Activated CD8-positive, alpha-beta memory T cell treated with anti-CD3 and anti-CD28 coated beads, Interleukin-2, amount 10 ng/mL, durations not matched to agents 7 days and 5 days (primary cell): ENCODE results near the gene MKNK1. TPM values are rescaled to one million over a fixed set of nuclear protein-coding genes. Genes with fewer than 3 reads are reported as not detected.

Experiments used
- ATAC-seq: fragments of 150-1000 bp; cut with Tn5 transposase; one replicate; pipeline ENCODE4 v1.10.0; 2021; ENCODE audit warnings: moderate library complexity
- CTCF ChIA-PET: fragments of 350-600 bp; sonication (Branson Sonifier 250); formaldehyde crosslinking; loops from one replicate; lab custom pipeline; 2021; ENCODE audit warnings: antibody characterized with exemption; lab: Charles Lee
- DNase-seq: peaks from one replicate; pipeline ENCODE4 v3.0.0-alpha.2; 2020
- H3K27ac Mint-ChIP-seq: one replicate; pipeline ENCODE4 v1.8.0; 2021; ENCODE audit warnings: mild to moderate bottlenecking, mixed read lengths
- H3K27me3 Mint-ChIP-seq: one replicate; pipeline ENCODE4 v1.8.0; 2021; ENCODE audit warnings: mixed read lengths
- H3K36me3 Mint-ChIP-seq: one replicate; pipeline ENCODE4 v1.8.0; 2021; ENCODE audit warnings: mild to moderate bottlenecking, mixed read lengths
- H3K4me1 Mint-ChIP-seq: one replicate; pipeline ENCODE4 v1.8.0; 2021; ENCODE audit warnings: mixed read lengths
- H3K4me3 Mint-ChIP-seq: one replicate; pipeline ENCODE4 v1.8.0; 2021; ENCODE audit warnings: mild to moderate bottlenecking, moderate library complexity, mixed read lengths
- H3K9me3 Mint-ChIP-seq: one replicate; pipeline ENCODE4 v1.8.0; 2022; ENCODE audit warnings: low read depth, mixed read lengths
- total RNA-seq, 2 experiments: library from RNA; stranded (reverse); gene quantifications; one replicate each; pipeline ENCODE4 v1.2.3, GENCODE V29; 2021

Gene MKNK1
- total RNA-seq, 2 experiments from 2014 or later, result 70.6 to 78.6 TPM

DNA sequence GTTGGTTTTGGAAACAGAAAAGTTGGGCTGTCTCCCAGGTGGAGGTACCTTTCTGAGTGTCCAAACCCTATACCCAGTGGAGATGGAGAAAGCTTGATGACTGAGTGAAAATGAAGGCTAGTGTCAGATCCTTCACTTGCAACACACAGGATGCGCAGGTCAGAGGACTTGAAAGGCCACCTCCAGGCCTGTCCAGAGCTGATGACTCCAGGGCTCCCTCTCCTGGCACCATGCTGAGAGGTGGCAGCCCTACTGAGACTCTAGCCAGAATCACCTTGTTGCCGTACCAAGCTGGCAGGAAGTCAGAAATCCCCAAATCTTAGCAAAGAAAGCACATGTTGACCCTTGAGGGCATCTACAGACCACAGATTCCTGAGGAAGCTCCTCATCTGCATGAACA, 69.0 kb downstream of the MKNK1 start:
- H3K36me3 Mint-ChIP-seq, result no peaks in the 10 kb centered on the region
- peak; percentile 28 for ATAC-seq
- H3K27me3 Mint-ChIP-seq, result peaks cover 39% of the 10 kb centered on the region
- peak; percentile 60 for DNase-seq
- no peaks in the 10 kb centered on the region for H3K9me3 Mint-ChIP-seq
- H3K4me1 Mint-ChIP-seq, result peaks cover 22% of the 10 kb centered on the region
- no peak overlapping the region for H3K4me3 Mint-ChIP-seq
- CTCF ChIA-PET, result interaction anchor here (0.8 to 6.7 kb wide), 18 partner anchors 9 to 190 kb away, joined by 3 to 74 read pairs (median 6); partner anchors contain the start of genes EFCAB14, MKNK1 and MOB3C
- H3K27ac Mint-ChIP-seq, result no peak overlapping the region

DNA sequence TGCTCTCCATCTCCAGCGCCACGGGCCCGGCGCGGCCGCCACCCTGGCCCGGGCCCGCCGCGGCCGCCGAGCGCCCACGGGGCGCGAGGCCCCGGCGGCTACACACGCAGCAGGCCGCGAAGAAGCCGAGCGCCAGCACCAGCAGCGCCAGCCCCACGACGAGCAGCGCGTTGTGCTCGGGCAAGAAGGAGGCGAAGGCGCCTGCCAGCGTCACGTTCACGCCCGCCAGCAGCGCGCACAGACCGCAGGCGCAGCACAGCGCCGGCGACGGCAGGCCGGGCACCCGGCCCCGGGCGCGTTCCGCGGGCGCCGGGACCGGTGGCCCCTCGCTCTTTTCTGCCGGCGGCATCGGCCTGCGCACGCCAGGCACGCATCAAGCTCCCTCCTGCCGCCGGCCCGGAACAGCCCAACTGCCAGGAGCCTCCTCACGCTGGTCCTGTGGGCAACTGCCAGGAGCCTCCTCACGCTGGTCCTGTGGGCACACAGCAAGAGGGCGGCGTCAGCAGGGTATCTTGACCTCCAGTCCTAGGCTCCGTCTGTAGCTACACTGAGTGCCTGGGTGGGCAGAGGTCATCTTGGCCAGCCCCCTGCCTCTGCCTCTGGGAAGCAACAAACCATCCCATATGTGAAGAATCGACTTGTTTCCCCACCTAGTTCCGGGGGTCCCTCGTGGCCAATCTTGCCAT, 70.7 kb downstream of the MKNK1 start:
- Mint-ChIP-seq H3K4me3 (peak overlapping the region; percentile 68), H3K36me3 (no peaks in the 10 kb centered on the region), H3K9me3 (no peaks in the 10 kb centered on the region), H3K4me1 (peaks cover 33% of the 10 kb centered on the region), H3K27me3 (peaks cover 44% of the 10 kb centered on the region), H3K27ac (peak overlapping the region; percentile 7)
- CTCF ChIA-PET, result interaction anchor here (0.7 to 6.7 kb wide), 36 partner anchors 11 to 301 kb away, joined by 3 to 74 read pairs (median 5); partner anchors contain the start of genes EFCAB14, KNCN, MKNK1 and MOB3C
- peak; percentile 65 for ATAC-seq
- DNase-seq, result peak; percentile 56

DNA sequence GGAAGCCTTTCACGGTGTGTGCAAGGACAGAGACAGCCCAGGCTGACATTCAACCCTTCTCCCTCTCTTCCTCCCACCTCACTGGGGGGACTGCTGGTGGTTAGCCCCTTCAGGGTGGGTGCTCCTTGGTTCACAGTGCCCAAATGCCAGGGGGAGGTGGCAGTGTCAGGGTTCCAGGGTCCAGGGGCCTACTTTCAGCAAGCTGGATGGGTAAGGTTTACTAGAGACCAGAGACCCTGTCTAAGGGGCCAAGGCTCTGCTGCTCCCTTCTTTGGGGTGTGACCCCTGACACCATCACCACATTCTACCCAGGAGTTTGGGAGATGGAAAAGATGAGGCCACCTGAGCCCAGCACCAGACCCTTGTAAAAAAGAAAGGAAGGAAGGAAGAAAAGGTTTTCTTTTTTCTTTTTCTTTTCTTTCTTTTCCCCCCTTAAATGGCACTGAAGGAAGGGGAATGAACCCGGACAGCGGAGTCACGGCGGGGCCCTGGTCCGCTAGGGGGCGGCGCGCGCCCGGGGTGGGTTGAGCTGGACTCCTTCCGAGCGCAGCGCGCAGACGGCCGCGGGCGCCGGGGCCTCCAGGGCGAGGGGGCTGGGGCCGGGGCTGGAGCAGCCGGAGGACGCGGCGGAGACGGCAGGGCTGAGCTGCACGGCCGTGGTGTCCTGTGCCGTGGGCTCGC, 71.4 kb downstream of the MKNK1 start:
- DNase-seq (peak; percentile 75), ATAC-seq (peak; percentile 83)
- H3K4me3 Mint-ChIP-seq, result no peak overlapping the region
- no peaks in the 10 kb centered on the region for H3K36me3 Mint-ChIP-seq
- peaks cover 37% of the 10 kb centered on the region for H3K4me1 Mint-ChIP-seq
- peaks cover 43% of the 10 kb centered on the region for H3K27me3 Mint-ChIP-seq
- CTCF ChIA-PET, result interaction anchor here (0.7 to 6.7 kb wide), 32 partner anchors 10 to 302 kb away, joined by 3 to 74 read pairs (median 4); partner anchors contain the start of genes EFCAB14, KNCN, MKNK1 and MOB3C
- H3K27ac Mint-ChIP-seq, result no peak overlapping the region
- no peaks in the 10 kb centered on the region for H3K9me3 Mint-ChIP-seq

DNA sequence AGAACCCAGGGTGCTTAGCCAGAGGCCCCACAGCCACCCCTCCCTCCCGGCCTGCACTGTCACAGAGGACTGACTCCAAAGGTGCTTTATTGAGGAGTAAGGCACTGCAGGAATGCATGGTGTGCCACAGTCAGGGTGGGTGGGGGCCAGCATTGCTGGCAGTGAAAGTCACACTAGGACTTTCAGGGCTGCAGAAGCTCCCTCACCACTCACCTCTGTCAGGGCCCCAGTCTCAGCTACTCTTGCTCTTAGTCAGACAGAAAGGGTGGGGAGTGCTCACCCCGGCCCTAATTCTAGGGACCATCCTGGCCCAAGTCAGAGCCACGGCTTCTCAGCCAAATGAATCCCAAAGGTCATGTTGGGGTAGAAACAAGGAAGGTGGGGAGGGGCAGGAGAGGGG, 72.0 kb downstream of the MKNK1 start:
- no peak overlapping the region for H3K4me3 Mint-ChIP-seq

DNA sequence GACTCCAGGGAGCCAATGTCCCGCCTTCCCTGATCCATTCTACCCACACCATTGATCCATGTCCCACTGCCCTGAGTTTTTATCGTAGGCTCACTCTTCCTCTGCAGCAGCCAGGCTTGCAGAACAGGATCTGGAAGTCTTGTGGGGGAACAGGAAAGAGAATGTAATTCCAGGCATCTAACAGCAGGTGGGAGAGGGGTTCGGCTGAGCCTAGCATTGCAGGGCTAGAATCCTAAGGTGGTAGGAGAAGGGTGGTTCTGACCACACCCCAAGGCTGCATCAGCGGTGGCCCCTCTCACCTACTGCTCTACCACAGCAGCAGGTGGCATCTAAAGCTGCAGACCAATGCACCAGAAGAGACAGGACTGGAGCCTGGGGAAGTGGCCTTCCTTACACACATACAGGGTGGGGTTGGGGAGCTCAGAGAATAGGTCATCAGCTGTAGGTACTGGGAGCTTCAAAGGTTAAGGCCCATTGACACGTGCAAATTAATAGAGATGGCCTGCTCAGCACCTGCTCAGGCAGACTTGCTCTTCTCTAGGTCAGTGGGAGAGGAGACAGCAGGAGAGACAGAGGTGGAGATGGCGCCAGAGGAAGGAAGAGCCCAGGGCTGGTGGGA, 73.2 kb downstream of the MKNK1 start:
- ATAC-seq (no peak), DNase-seq (no peak)
- H3K27me3 Mint-ChIP-seq, result peaks cover 36% of the 10 kb centered on the region
- no peaks in the 10 kb centered on the region for H3K9me3 Mint-ChIP-seq
- H3K27ac Mint-ChIP-seq, result no peak overlapping the region
- H3K36me3 Mint-ChIP-seq, result no peaks in the 10 kb centered on the region
- peaks cover 37% of the 10 kb centered on the region for H3K4me1 Mint-ChIP-seq
- H3K4me3 Mint-ChIP-seq, result no peak overlapping the region
- CTCF ChIA-PET, result interaction anchor here (1.0 to 6.5 kb wide), 5 partner anchors 18 to 194 kb away, joined by 3 to 124 read pairs (median 22); no protein-coding TSS in a partner anchor

More for the DNA sequence above, 72.0 kb downstream of the MKNK1 start:
- H3K27me3 Mint-ChIP-seq, result peaks cover 39% of the 10 kb centered on the region
- DNase-seq, result no peak
- ATAC-seq, result no peak
- H3K36me3 Mint-ChIP-seq, result no peaks in the 10 kb centered on the region
- H3K4me1 Mint-ChIP-seq, result peaks cover 37% of the 10 kb centered on the region
- no peaks in the 10 kb centered on the region for H3K9me3 Mint-ChIP-seq
- CTCF ChIA-PET, result interaction anchor here (1.3 to 6.7 kb wide), 15 partner anchors 10 to 302 kb away, joined by 3 to 68 read pairs (median 7); partner anchors contain the start of genes EFCAB14 and MKNK1
- no peak overlapping the region for H3K27ac Mint-ChIP-seq

DNA sequence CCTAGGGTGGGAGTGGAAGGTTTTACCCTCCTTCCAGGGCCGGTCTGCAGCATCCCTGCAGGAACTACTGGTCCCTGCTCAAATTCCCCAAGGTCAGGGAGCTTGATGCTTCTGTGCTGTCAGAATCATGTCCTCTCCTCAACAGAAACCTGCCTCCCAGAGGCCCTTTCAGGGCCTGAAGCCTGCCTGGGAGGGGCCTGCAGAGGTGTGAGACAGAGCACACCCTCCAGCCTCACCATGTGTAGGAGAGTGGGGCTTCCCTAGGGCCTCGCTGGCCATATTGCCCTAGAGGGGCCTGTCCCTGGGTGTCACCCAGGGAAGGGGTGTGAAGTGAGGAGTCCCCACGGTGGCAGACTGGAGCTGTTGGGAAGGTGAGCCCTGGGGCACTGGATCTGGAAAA, 73.8 kb downstream of the MKNK1 start:
- Mint-ChIP-seq H3K36me3 (no peaks in the 10 kb centered on the region), H3K4me1 (peaks cover 42% of the 10 kb centered on the region), H3K27ac (no peak overlapping the region), H3K4me3 (no peak overlapping the region), H3K9me3 (no peaks in the 10 kb centered on the region), H3K27me3 (peaks cover 38% of the 10 kb centered on the region)
- DNase-seq (no peak), ATAC-seq (no peak)
- CTCF ChIA-PET, result interaction anchor here (1.0 to 6.5 kb wide), 11 partner anchors 11 to 197 kb away, joined by 3 to 124 read pairs (median 22); partner anchors contain the start of gene EFCAB14

DNA sequence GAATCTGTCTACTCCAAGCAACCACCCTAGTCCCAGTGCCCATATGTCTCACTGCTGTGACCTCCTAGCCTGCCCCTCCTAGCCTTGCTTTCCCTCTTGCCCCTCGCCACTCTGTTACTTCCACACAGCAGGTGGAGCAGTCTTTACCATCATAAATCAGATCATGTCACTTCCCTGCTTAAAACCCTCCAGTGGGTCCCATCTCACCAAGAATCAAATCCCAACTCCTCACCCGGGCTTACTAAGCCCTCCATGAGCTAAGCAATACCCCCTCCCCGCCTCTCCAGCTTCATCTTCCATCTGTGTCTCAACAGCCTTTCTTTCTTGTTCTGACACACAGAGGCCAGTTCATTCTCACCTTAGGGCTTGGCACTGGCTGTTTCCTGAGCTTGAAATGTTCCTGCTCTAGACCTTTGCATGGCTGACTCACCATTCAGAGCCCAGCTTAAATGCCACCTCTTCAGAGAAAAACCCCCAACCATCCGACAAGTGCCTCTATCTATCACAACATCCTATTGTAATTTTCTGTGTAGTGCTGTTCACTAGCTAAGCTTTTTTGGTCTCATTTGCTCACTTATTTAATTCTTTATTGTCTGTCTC, 74.9 kb downstream of the MKNK1 start:
- CTCF ChIA-PET, result interaction anchor here (0.7 to 6.5 kb wide), 20 partner anchors 9 to 196 kb away, joined by 3 to 124 read pairs (median 5); partner anchors contain the start of genes EFCAB14, KNCN and MKNK1
- Mint-ChIP-seq H3K4me3 (no peak overlapping the region), H3K9me3 (no peaks in the 10 kb centered on the region), H3K4me1 (peaks cover 44% of the 10 kb centered on the region), H3K36me3 (no peaks in the 10 kb centered on the region), H3K27ac (peak overlapping the region; percentile 5), H3K27me3 (peaks cover 33% of the 10 kb centered on the region)
- peak; percentile 49 for DNase-seq
- ATAC-seq, result peak; percentile 16

DNA sequence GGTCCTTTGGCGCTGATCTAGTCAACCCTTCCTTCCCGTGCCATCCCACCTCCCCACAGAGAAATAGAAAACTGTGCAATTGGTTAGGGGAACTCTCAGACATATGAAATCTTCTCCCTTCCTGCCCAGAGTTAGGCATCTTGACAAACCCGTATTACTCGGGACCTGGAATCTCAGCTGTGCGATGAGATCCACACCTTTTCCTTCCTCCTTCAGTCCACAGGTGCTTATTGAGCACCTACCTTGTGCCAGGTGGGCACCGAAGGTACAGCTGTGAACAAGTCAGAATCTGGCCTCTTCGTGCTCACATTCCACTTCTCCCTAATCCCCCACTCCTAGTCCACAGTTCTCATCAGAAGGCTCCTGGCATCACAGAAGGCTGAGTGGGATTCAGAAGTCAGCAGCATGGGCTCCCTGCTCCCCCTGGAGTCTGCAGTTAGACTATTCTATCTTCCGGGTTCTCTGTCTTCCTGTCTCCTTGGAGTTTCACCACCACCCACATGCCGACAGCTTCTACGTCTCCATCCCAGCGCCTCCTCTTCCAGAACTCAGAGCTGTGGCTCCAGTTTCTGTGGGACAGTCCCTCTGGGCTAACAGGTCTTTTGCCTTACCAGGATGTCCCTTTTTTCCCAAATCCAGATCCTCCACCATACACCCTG, 75.6 kb downstream of the MKNK1 start:
- no peak for DNase-seq
- Mint-ChIP-seq H3K4me1 (peaks cover 39% of the 10 kb centered on the region), H3K4me3 (no peak overlapping the region), H3K36me3 (no peaks in the 10 kb centered on the region), H3K27ac (no peak overlapping the region), H3K9me3 (no peaks in the 10 kb centered on the region), H3K27me3 (peaks cover 28% of the 10 kb centered on the region)
- CTCF ChIA-PET, result interaction anchor here (0.7 to 6.5 kb wide), 18 partner anchors 9 to 197 kb away, joined by 3 to 124 read pairs (median 8); partner anchors contain the start of genes KNCN and MKNK1
- no peak for ATAC-seq

DNA sequence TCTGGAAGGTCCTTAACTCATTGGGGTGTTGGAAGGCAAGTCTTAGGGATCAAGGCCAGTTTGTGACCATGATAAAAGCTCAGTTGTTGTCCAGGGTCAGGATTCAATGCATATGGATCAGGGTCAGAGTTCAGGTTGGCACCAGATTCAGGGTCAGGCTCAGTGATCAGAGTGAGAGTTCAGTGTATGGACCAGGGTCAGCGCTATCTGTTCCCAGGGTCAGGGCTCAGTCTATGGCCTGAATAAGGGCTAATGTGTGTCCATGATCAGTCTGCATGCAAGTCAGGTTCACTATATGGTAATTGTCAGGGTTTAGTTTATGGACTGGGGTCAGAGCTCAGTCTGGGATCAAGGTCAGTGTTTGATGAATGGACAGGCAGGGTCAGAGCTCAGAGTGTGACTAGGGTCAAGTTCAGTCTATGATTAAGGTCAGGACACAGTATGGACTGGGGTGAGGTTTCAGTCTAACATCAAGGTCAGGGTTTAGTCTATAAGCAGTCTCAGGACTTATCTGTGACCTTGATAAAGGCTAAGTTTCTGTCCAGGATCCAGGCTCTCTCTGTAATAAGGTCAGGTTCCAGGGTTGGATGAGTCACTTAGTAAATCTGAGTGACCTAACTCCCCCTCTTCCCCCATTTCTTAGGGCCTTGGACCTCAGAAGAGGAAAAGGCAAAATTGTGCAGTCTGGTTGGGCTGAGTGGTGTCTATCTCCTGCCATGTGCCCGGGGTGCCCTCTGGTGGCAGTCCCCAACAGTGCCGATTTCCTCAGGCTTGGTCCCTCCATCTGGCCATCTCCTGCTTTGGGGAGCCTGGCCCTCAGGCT, 76.4 kb downstream of the MKNK1 start:
- no peak overlapping the region for H3K4me3 Mint-ChIP-seq

DNA sequence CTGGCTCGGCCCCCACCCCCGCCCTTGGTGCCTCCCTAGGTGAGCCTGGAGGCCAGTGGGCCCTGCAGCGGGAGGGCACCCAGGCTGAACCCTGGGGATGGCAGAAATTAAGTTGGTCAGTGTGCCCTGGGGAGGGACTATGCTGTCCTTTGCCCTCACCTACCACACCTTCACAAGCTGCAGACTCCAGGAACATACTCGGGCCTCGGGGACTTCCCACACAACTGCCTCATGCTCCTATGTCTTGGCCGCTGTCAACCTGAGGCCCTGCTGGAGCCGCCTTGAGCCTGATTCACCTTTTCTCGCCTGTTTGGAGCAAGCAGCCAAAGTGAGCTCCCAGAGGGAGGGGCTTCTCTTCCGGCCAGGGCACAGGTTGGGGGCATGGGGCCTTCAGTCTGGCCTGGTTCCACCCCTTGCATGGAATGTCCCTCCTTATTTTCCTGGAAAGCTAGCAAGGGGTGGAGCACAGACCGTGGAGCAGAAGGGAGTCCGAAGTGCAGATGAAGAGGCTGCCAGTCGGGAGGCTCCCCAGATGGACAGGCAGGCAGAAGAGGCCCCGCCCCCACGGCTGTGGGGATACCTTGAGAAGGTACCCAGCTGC, 77.3 kb downstream of the MKNK1 start:
- peaks cover 46% of the 10 kb centered on the region for H3K4me1 Mint-ChIP-seq
- no peaks in the 10 kb centered on the region for H3K36me3 Mint-ChIP-seq
- H3K9me3 Mint-ChIP-seq, result no peaks in the 10 kb centered on the region
- CTCF ChIA-PET, result interaction anchor here (0.7 to 6.5 kb wide), 13 partner anchors 8 to 150 kb away, joined by 3 to 124 read pairs (median 10); a partner anchor contains a TSS
- H3K4me3 Mint-ChIP-seq, result no peak overlapping the region
- no peak for DNase-seq
- peaks cover 28% of the 10 kb centered on the region for H3K27me3 Mint-ChIP-seq
- no peak overlapping the region for H3K27ac Mint-ChIP-seq
- no peak for ATAC-seq

More for the DNA sequence above, 76.4 kb downstream of the MKNK1 start:
- peaks cover 42% of the 10 kb centered on the region for H3K4me1 Mint-ChIP-seq
- no peaks in the 10 kb centered on the region for H3K9me3 Mint-ChIP-seq
- H3K27me3 Mint-ChIP-seq, result peaks cover 28% of the 10 kb centered on the region
- CTCF ChIA-PET, result interaction anchor here (0.7 to 6.5 kb wide), 15 partner anchors 8 to 198 kb away, joined by 3 to 124 read pairs (median 11); partner anchors contain the start of gene MKNK1
- DNase-seq (peak; percentile 85), ATAC-seq (peak; percentile 76)
- H3K27ac Mint-ChIP-seq, result no peak overlapping the region
- H3K36me3 Mint-ChIP-seq, result no peaks in the 10 kb centered on the region

DNA sequence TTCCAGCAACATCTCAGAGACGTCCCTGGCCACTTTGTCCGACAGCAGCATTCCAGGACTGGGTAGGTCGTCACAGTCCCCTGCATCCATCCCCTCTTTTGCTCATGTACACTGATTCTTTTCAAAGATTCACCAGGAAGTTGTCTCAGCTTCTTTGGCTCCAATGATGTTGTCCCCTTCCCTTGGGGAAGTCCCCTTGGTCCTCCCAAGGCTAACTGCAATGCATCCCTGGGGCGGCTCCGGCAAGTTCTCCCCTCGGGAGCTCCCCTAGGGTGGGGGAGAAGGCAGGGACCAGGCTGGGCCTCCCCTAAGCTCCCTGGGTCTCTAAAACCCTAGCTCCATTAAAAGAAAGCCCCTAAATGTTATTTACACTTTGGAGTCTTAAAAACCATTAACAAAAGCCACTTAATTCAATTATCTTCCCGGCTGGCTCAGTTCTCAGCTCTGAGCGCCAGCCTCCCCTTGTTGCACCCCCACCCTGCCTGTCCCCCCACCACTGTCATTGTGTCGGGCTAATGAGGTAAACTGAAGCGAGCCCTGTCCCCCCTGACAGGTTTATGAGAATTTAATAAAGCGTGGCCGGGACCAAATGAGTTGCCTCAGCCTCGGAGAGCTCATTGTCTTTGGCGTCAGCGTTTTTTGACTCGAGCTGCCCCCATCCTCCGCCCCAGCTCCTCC, 77.9 kb downstream of the MKNK1 start:
- Mint-ChIP-seq H3K36me3 (no peaks in the 10 kb centered on the region), H3K4me1 (peaks cover 48% of the 10 kb centered on the region), H3K27me3 (peaks cover 28% of the 10 kb centered on the region), H3K4me3 (no peak overlapping the region), H3K27ac (no peak overlapping the region), H3K9me3 (no peaks in the 10 kb centered on the region)
- no peak for ATAC-seq
- DNase-seq, result no peak
- CTCF ChIA-PET, result interaction anchor here (0.7 to 6.5 kb wide), 11 partner anchors 9 to 151 kb away, joined by 3 to 124 read pairs (median 12); partner anchors contain the start of gene MKNK1
